GM18909 (cell line): ENCODE data around the gene RXFP2.

Source experiments
- ATAC-seq: cut with Tn5 transposase; IDR thresholded peaks from one replicate; pipeline ENCODE4 v1.9.1; 2021; ENCODE audit warnings: mild to moderate bottlenecking; ENCODE audit not compliant: unreplicated experiment, poor library complexity

RXFP2 gene, protein sequence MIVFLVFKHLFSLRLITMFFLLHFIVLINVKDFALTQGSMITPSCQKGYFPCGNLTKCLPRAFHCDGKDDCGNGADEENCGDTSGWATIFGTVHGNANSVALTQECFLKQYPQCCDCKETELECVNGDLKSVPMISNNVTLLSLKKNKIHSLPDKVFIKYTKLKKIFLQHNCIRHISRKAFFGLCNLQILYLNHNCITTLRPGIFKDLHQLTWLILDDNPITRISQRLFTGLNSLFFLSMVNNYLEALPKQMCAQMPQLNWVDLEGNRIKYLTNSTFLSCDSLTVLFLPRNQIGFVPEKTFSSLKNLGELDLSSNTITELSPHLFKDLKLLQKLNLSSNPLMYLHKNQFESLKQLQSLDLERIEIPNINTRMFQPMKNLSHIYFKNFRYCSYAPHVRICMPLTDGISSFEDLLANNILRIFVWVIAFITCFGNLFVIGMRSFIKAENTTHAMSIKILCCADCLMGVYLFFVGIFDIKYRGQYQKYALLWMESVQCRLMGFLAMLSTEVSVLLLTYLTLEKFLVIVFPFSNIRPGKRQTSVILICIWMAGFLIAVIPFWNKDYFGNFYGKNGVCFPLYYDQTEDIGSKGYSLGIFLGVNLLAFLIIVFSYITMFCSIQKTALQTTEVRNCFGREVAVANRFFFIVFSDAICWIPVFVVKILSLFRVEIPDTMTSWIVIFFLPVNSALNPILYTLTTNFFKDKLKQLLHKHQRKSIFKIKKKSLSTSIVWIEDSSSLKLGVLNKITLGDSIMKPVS

DNA sequence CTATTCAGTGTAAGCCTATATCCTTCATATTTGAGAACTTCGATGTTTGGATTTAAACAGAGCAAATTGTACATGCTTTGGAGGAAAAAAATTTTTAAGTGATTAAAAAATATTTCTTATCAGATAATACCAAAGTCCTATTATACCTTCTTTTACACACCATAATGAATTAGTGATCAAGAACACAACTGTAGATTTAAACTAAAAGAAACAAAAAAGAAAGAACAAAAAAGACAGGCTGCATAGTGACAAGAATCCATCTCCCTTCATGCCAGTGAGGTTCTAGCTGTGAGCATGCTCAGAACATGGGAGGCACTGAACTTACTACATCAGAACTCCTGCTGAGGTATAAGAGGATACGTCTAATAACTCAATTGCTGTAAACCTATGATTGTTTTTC lies at the start of gene RXFP2:
Gene RXFP2 (plus strand): TSS at position 301 of the 400 bp plus-strand sequence. CDS start 87 bp downstream, at position 388.
- no peak for ATAC-seq

DNA sequence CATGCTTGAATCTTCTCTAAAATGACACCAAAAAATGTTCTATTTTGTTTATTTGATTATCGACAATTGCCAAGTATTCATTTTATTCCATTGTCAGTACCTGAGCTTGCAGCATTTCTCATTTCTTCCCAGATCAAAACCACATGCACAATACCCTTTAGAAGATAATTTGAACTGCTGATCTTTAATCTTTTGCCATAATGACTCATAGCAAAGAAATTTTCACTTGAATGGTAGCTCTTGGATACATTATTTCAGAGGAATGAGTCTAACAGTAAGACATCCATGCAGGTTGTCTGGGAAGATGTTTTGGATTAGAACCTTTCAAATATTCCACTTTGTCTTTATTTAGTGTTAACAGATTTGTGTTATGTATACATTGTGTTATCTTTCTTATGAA lies 42.0 kb upstream of the RXFP2 start:
- ATAC-seq = no peak

DNA sequence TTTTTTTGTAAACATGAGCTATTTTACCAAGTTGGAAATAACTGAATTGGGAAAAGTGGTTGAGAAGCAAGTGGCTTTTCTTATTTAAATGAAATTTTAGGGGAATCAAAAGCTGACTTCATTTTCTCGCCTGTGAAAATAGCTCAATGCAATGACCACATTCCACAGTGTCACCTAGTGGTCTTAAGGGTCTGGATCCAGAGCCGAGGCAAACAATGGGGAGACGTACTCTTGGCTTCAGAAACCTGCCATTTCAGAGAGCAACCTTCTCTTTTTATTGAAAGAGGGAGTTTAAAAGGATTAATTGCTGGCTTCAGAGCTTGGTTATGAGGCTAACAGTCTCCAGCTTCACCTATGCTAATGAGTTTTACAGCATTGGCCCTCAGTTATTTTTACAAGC lies 39.7 kb upstream of the RXFP2 start:
- ATAC-seq = no peak

DNA sequence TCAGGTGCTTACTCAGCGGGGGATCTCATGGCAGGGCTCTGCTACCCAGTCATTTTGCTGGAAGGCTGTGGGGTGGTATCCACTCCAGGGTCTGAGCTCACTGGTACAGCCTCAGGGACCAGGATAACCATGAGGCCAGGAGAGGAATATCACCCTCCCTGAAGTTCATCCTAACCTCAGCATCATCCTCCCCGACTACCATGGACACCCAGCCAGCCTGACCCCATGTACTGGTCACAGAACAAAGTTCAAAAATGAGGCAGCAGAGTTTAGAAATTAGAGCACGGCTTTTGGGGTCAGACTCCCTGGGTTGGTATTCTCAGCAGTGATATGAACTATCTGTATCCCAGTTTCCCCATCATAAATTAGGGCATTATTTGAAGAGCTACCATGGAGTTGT lies 35.5 kb upstream of the RXFP2 start:
- no peak for ATAC-seq

DNA sequence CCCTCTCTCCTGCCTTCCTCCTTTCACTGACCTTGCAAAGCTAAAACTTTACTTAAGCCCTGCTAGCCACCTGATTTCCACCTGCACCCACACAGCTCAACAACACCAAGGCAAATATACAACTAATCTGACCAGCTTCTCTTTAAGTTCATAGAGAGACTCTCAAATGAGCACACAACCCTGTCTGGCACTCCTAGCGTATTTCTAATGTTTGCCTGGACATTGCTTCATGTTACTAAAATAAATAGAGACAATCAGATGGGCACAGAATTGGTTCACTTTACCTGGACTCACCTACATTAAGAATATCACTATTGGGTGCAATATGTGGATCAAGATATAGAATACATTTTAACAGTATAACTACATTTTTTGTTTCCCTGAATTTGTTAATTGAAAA lies 33.2 kb upstream of the RXFP2 start:
- no peak for ATAC-seq

DNA sequence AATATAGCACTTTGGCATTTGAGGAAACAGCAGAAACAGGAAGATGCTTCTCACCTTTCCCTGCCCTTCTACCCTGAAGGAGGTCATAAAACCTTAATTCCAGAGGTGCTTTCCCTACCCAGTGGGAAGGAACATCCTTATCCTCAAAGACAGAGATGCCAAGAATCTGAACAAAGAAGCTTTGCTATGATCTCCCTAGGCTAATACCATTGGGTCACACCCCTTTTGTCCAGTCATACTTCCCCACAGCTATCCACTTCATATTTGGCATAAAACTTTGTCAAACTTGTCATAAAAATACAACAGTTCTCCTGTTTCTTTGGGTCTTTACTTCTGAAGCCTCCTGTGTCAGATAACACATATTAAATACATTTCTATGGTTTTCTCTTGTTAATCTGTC lies 21.7 kb upstream of the RXFP2 start:
- ATAC-seq = no peak

DNA sequence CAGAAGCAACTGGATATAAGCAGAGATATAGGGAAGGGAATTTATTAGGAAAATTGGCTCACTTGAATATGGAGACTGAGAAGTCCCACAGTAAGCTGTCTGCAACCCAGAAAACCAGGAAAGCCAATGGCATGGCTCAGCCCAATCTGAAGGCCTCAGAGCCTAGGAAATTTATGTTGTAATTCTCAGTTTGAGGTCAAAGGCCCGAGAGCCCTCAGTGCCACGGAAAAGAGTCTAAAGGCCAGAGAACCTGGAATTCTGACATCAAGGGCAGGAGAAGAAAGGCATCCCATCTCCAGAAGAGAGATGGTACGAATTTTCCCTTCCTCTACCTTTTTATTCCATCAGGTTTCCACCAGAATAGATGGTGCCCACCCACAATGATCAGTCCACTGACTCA lies 20.1 kb upstream of the RXFP2 start:
- ATAC-seq = no peak

DNA sequence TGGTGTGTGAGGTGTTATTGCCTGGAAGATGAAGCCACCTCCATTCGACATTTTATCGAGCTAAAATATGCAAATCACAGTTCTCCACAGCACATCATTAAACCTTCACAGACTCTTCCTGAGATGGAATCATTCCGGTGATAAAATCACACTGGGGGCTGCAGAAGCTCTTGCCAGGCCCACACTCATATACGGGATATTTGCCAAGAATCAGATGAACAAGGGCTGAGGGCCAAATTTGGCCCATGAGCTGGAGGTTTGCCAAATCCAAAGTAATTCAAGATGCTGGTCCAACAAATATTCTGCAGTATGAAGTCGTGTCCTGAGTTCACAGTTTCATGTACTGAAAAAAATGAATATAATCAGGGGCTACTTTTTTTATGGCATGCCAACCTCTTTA lies 16.7 kb upstream of the RXFP2 start:
- no peak for ATAC-seq

DNA sequence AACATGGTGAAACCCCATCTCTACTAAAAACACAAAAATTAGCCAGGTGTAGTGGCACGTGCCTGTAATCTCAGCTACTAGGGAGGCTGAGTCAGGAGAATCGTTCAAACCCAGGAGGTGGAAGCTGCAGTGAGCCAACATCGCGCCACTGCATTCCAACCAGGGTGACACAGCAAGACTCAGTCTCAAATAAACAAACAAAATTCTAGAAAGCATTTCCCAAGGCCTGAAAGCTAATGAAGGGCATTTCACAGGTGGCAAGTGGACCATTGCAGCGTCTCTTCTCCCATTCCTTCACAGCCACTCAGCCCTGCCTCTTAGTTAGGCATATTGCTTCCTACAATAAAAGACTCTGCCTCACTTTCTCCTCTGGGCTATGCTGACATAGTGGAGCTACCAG lies 13.5 kb upstream of the RXFP2 start:
- ATAC-seq = no peak

DNA sequence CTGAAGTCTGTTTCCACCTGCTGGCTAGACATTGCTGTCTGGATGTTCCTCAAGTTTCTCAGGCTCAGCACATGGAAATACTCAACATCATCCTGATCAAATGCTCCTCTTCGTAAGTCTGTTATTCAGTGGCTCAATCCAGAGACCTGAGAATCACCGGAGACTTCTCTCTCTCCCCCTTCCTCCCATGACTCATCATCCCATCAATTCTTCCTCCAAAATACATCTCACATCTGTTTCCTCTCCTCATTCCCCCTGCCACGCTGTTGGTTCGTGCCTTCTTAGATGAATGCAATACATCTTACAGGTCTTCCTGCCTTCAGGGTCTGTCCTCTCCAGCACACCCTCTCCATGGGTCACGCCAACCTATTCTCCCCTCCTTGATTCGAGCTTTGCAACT lies 7.4 kb upstream of the RXFP2 start:
- ATAC-seq = no peak

DNA sequence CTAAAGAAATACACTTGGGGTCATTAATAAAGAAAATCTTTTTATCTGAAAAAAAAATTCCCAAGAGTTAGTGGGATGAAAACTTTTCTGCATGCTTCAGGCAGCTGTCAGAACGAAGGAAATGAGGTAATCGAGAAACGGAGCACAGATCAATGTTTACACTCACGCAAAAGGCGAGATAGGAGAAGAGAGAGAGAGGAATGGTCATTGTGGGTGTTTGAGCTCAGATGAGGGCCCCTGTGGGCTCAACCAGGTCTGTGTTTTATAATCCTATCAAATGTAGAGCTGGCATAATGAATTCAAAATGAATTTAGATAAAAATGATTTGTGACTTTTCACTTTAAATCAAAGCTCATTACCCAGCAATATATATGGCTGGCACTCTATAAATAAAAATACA lies 6.3 kb upstream of the RXFP2 start:
- no peak for ATAC-seq

DNA sequence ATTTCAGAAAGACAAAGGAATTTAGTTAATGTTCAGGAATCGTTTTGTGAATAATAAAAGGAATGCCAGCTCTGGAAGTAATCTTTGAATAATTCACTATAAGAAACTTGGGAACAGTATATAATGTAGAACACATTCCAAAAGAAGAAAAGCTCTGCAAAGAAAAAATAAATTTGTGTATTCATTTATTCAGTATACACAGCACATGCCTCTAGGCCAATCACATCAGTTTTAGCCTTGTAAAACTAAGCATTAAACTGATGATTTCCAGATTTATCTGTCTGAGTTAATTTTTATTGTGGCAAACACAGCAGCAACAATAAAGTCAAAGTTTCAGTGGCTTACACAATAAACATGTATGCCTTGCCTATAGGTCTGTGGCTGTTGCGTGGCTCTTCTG lies 5.7 kb upstream of the RXFP2 start:
- no peak for ATAC-seq

DNA sequence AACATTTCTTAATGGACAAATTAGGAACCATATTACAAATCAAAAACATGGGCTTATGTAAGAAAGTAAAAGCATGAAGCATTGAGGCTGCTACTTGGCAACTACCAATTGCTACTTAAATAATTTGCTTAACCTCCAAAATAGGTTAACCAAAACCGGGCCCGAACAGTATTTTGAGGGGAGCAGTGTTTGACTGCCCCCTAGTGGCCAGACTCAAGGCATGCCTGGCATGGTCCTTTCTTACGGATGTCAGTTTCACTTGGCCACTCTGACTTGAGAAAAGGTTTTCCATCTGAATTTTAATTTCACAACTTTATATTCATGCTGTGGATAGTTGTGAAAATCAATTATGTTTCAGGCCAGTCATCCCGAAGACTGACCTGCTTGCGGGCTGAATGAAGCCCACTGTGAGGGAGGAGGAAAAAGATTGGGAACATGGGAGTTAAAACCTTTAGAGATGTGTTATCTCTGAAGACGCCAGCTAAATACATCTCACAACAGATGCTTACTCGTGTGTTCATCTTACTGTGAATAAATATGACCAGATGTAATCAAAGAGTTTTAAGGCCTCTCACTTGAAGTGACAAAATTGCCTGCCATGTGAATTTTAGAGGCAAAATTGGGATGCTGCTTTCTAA lies 2.9 kb downstream of the RXFP2 start:
- peak; percentile 86 for ATAC-seq

DNA sequence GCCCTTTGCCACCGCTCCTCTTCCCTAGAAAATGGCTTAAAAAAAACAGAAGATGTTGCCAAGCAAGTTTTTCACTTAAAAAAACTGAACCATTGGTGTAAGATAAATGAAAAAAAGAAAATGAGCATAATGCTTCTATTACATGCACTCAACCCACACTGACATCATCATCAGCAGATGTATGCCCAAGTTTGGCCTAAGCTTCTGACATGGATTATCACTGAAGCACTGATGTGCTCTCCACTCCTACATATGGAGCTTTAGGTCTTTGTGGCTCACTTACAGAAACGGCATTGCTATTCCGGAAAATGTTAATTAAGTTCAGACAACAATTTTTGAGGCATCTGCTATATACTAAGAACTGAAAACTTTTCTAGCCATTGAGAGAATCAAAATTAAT lies 8.0 kb downstream of the RXFP2 start:
- ATAC-seq = no peak

DNA sequence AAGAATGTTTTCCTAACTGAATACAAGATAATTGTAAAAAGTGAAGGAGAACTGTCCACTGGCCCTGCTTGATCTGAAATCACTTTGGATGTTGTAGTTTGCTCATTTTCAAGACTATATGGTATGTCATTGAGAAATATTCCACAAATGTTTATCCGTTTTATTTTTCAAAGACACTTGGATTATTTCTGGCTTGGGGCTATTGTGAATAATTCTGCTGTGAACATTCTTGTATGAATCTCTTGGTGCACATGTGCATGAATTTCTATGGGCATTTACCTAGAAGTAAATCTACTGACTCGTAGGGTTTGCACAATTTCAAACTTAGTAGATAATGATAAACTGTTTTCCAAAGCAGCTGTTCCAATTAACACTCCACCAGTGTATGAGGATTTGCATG lies 8.6 kb downstream of the RXFP2 start:
- ATAC-seq = no peak

DNA sequence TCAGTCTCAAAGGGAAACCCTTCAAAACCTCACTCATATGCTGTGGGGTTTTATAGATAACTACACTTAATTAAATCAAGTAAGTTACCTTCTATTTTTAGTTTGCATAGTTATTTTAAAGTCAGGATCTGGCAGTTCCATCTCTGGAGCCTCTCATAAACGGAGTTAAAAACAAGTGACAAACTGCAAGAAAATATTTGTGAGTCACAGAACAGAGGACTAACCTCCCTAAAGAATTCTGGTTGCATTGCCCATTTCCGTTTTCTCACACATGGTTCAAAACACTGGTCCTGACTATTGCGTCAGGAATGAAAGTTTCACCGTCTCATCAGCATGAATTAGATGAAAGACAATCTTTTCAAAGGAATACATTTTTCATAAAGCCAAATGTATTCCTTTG lies 10.6 kb downstream of the RXFP2 start:
- no peak for ATAC-seq

DNA sequence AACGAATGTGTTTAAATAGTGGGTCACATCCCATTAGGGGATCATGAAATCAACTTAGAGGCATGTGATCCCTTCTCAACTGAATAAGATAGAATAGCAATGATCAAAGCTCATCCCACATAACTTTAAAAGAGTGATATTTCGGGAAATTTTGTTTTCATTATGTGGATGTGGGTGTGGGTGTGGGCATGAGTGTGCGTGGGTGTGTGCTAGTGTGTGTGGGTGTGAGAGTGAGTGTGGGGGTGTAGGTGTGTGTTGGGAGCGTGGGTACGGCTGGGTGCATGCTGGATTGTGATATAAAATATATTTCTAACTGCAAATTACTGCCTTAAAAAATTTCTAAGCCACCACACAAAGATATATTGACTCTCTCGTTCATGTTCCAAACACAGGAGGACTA lies 15.9 kb downstream of the RXFP2 start:
- ATAC-seq = no peak

DNA sequence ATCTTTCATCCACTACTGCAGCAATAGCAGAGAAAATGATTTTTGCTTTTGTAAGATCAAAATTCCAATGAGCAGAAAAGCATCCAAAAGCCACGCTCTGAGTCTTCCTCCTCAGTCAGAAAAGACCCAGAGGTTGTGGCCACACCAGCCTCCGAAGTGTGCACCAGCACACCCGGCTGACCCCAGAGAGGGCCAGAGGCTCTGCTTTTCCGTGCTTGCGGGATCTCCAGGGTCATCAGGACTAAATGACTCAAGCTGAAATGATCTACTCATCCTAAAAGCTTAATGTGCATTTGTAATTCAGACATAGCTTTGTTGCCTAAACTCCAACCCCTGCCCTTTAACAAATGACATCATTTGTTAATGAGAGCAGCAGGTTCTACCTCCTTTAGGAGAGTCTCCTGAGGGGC lies 16.5 kb downstream of the RXFP2 start:
- no peak for ATAC-seq

DNA sequence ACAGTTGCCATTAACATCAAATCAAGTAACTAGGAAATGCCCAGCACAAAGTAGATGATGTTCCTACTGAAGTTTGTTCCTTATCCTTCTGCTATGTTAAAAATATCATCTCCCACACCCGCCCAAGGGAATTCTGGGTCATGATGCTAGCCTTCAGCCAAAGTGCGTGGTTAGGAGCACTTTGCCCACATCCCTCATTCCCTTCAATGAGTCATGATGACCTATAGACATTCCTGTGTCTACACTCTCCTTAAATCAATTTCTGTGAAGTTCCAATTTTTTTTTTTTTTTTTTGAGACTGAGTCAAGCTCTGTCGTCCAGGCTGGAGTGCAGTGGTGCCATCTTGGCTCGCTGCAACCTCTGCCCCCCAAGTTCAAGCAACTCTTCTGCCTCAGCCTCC lies 17.0 kb downstream of the RXFP2 start:
- no peak for ATAC-seq

DNA sequence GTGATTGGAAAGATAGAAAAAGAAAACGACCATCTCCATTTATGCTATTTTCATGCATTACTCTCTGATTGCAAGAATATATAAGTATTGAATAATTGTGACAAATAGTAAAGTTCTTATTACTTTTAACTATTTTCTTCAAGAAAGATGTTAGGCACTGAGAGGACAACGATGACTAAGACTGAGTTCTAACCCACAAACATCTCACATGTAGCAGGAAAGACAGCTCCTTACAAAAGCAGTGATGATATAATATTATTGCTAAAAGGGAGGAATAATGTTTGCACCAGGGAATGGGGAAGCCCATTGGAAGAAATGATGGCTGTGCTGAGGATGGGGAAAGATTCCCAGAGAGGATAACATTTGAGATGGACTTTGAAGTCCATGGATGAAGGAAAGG lies 22.6 kb downstream of the RXFP2 start:
- ATAC-seq = no peak

DNA sequence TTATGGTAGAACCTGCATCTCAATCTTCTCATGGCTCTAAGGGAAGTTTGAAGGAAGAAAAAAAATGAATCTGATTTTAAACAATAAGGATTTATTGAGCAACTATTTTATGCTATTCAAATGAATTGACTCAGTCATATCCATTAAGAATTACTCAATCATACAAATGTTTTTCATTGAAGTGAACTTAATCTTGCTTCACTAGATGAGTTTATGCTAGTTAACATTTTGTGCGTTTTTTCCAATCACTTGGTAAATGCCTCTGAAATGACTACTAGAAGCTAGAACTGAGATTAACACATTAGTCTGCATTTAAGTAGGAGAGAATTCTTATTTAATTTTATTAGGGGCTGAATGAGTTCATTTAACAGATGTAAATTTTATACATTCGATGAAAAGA lies 25.2 kb downstream of the RXFP2 start:
- ATAC-seq = no peak
